GM12873 (cell line): Measurements from ENCODE around the gene PRSS33.

Experiments used
- CTCF ChIP-seq: IDR thresholded peaks from 2 replicates; pipeline ENCODE4 v1.5.1; 2012; ENCODE audit warnings: low read depth, mild to moderate bottlenecking, moderate library complexity, low read length, control low read depth; ENCODE audit not compliant: insufficient read depth; ENCODE audit errors: missing control alignments

PRSS33 gene

GRCh38 chr16:2814551-2815298 is 27.4 kb upstream of the PRSS33 start:
- no peak for TF ChIP-seq CTCF

GRCh38 chr16:2813771-2814221 is 26.4 kb upstream of the PRSS33 start:
- TF ChIP-seq CTCF, result no peak

- TF ChIP-seq CTCF, result no peak
Measured at GRCh38 chr16:2811703-2812471, 24.5 kb upstream of the PRSS33 start.

- no peak for TF ChIP-seq CTCF
Measured at GRCh38 chr16:2810651-2811050, 23.3 kb upstream of the PRSS33 start.

GRCh38 chr16:2809149-2809760 is 21.9 kb upstream of the PRSS33 start:
- TF ChIP-seq CTCF, result no peak

GRCh38 chr16:2808181-2808580 is 20.8 kb upstream of the PRSS33 start:
- no peak for TF ChIP-seq CTCF

GRCh38 chr16:2806286-2806685 is 18.9 kb upstream of the PRSS33 start:
- TF ChIP-seq CTCF, result no peak
